Measurements from ENCODE around the gene KIF16B.

DNA sequence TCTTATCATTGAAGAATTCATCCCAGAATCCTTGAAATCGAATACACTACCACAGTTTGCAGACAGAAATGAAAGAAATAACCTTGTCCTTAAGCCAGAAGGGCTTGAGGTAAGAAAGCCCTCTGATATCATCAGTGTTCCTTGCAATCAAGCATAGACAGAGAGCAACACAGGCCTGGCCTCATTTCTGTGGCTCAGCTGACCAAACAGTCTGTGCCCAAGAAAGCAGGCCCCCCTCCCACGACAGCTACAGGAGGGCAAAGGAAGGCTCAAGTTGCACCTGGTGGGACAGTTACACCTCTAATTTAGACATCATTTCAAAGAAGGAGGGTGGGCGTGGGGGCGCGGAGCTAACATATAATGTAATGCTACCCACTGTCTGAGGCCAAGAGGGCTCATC lies 21.6 kb downstream of the KIF16B start:
- TF ChIP-seq, protein P1, sequence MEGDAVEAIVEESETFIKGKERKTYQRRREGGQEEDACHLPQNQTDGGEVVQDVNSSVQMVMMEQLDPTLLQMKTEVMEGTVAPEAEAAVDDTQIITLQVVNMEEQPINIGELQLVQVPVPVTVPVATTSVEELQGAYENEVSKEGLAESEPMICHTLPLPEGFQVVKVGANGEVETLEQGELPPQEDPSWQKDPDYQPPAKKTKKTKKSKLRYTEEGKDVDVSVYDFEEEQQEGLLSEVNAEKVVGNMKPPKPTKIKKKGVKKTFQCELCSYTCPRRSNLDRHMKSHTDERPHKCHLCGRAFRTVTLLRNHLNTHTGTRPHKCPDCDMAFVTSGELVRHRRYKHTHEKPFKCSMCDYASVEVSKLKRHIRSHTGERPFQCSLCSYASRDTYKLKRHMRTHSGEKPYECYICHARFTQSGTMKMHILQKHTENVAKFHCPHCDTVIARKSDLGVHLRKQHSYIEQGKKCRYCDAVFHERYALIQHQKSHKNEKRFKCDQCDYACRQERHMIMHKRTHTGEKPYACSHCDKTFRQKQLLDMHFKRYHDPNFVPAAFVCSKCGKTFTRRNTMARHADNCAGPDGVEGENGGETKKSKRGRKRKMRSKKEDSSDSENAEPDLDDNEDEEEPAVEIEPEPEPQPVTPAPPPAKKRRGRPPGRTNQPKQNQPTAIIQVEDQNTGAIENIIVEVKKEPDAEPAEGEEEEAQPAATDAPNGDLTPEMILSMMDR (IDR thresholded peaks at IDR 0.05 in 2 of 3, conservative IDR thresholded peaks at IDR 0.05 in 1 of 3; ENCODE audit: borderline replicate concordance in 1 of 3, insufficient read depth in 1 of 3, low read depth in 2 of 3, low read length in 2 of 3) = no peak
- TF ChIP-seq POLR2A (IDR thresholded peaks at IDR 0.05; ENCODE audit: borderline replicate concordance, extremely low read depth, insufficient read depth, insufficient read length) (no peak), FOSL1 (IDR thresholded peaks at IDR 0.05; ENCODE audit: low read depth) (no peak), RAD21 (IDR thresholded peaks at IDR 0.05; ENCODE audit: low read depth) (no peak), POLR2AphosphoS5 (IDR thresholded peaks at IDR 0.05; ENCODE audit: low read depth, low read length) (no peak), CEBPB (IDR thresholded peaks at IDR 0.05; ENCODE audit: low read depth) (no peak), EZH2 (IDR thresholded peaks at IDR 0.05) (no peak), JUND (IDR thresholded peaks at IDR 0.05) (no peak), EZH2phosphoT487 (IDR thresholded peaks at IDR 0.05; ENCODE audit: borderline replicate concordance) (no peak), ZFX (IDR thresholded peaks at IDR 0.05) (no peak), YY1 (IDR thresholded peaks at IDR 0.05; ENCODE audit: extremely low read depth, insufficient replicate concordance, low read depth, low read length) (no peak), SRF (IDR thresholded peaks at IDR 0.05; ENCODE audit: low read depth) (no peak)
- TF ChIP-seq, protein P2, sequence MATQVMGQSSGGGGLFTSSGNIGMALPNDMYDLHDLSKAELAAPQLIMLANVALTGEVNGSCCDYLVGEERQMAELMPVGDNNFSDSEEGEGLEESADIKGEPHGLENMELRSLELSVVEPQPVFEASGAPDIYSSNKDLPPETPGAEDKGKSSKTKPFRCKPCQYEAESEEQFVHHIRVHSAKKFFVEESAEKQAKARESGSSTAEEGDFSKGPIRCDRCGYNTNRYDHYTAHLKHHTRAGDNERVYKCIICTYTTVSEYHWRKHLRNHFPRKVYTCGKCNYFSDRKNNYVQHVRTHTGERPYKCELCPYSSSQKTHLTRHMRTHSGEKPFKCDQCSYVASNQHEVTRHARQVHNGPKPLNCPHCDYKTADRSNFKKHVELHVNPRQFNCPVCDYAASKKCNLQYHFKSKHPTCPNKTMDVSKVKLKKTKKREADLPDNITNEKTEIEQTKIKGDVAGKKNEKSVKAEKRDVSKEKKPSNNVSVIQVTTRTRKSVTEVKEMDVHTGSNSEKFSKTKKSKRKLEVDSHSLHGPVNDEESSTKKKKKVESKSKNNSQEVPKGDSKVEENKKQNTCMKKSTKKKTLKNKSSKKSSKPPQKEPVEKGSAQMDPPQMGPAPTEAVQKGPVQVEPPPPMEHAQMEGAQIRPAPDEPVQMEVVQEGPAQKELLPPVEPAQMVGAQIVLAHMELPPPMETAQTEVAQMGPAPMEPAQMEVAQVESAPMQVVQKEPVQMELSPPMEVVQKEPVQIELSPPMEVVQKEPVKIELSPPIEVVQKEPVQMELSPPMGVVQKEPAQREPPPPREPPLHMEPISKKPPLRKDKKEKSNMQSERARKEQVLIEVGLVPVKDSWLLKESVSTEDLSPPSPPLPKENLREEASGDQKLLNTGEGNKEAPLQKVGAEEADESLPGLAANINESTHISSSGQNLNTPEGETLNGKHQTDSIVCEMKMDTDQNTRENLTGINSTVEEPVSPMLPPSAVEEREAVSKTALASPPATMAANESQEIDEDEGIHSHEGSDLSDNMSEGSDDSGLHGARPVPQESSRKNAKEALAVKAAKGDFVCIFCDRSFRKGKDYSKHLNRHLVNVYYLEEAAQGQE (IDR thresholded peaks at IDR 0.05; ENCODE audit: low read depth) = no peak
